Duodenal mucosa (tissue), 2 donors: ENCODE measurements around the gene NEUROD4.

Source experiments
- H3K27ac ChIP-seq: one replicate; pipeline ENCODE4 v1.7.0; 2013; ENCODE audit warnings: low read depth, low read length
- H3K27me3 ChIP-seq, 2 donors: one replicate each; pipeline ENCODE4 v1.7.0; 2013; ENCODE audit warnings: low read length in 2 of 2, control low read depth in 1 of 2; ENCODE audit not compliant: insufficient read depth in 2 of 2, control insufficient read depth in 1 of 2
- H3K36me3 ChIP-seq, 2 donors: one replicate each; pipeline ENCODE4 v1.7.0; 2013; ENCODE audit warnings: low read length in 2 of 2, control low read depth in 1 of 2; ENCODE audit not compliant: insufficient read depth in 2 of 2, control insufficient read depth in 1 of 2
- H3K4me1 ChIP-seq, 2 donors: one replicate each; pipeline ENCODE4 v1.7.0; 2013; ENCODE audit warnings: low read length in 2 of 2, control low read depth in 1 of 2; ENCODE audit not compliant: insufficient read depth in 2 of 2, control insufficient read depth in 1 of 2
- H3K4me3 ChIP-seq, 2 donors: one replicate each; pipeline ENCODE4 v1.7.0; 2013; ENCODE audit warnings: low read length in 2 of 2, low read depth in 1 of 2
- H3K9ac ChIP-seq, 2 donors: one replicate each; pipeline ENCODE4 v1.7.0; 2013; ENCODE audit warnings: low read length in 2 of 2, low read depth in 1 of 2
- H3K9me3 ChIP-seq, 2 donors: one replicate each; pipeline ENCODE4 v1.7.0; 2013; ENCODE audit warnings: low read length in 2 of 2, control low read depth in 1 of 2; ENCODE audit not compliant: control insufficient read depth in 1 of 2

The NEUROD4 gene, protein sequence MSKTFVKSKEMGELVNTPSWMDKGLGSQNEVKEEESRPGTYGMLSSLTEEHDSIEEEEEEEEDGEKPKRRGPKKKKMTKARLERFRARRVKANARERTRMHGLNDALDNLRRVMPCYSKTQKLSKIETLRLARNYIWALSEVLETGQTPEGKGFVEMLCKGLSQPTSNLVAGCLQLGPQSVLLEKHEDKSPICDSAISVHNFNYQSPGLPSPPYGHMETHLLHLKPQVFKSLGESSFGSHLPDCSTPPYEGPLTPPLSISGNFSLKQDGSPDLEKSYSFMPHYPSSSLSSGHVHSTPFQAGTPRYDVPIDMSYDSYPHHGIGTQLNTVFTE

DNA sequence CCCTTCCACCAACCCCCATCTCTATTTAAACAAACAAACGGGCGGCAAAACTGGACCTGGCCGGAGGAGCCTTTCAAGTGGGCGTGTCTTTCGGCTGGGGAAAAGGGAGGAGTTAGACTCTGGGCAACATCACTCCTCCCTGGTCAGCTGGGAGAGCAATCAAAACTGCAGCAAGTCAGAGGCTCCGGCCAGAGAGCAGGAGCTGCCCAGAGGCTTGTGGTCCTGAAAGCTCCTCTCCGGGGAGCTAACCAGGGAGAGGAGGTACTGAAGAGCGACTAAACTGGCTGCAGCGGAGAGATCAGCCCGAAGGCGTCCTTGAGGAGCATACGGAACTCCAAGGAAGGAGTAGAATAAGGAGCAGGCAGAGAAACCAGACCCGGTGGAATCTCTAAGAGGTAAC is at the start of gene NEUROD4:
TSS of gene NEUROD4 (plus strand) at position 191 of the 400 bp plus-strand sequence. CDS start 6,466 bp downstream, outside the sequence.
- H3K27ac ChIP-seq = no peak within 1 kb of the TSS
- H3K9ac ChIP-seq = no peak within 1 kb of the TSS
- H3K9me3 ChIP-seq = no peaks in the 10 kb centered on the region
- H3K27me3 ChIP-seq = peaks cover 0 to 8% of the 10 kb centered on the region in 2 donors
- no peak within 1 kb of the TSS for H3K4me3 ChIP-seq
- no peaks in the 10 kb centered on the region for H3K36me3 ChIP-seq
- H3K4me1 ChIP-seq = no peaks in the 10 kb centered on the region

DNA sequence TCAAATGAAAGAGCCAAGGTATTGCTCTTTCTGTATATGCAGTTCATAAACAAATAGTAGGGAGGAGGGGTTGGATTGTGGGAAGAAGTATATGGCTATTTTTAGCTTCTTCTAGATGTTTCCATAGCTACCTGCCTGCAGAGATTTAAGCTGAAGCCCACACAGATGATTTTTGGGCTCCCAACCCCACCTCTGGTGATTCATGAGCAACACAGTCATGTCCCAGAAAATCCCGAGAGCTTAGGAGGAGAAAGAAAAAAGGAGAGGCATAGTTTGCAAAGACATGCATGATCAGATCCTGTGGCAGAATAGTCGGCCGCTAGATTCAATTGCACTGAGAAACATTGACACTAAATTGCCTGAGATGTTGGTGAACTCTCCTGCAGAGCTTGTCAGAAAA is 49.0 kb upstream of the NEUROD4 start:
- Histone ChIP-seq H3K9ac (no peak overlapping the region), H3K4me3 (no peak overlapping the region), H3K27me3 (no peaks in the 10 kb centered on the region), H3K36me3 (no peaks in the 10 kb centered on the region), H3K4me1 (peaks cover 0 to under 1% of the 10 kb centered on the region in 2 donors), H3K27ac (no peak overlapping the region), H3K9me3 (no peaks in the 10 kb centered on the region)

DNA sequence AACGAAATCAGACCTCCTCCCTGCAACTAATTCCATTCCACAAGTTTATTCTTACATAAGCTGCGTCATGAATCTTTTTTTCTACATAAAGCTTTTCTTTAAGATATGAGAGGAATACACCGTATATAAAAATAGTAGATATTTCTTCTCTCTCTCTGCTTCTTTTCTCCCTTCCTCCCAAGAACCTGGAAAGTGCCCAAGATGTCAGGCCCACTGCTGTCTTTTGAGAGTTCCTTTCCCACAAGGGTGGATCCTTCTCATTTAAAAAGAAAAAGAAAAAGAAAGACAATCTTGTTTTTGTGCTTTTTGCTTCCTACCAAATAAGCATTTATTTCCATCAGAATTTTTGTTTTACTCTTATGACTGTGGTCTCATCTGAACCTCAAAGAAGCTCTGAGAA is 46.2 kb upstream of the NEUROD4 start:
- Histone ChIP-seq H3K9ac (no peak overlapping the region), H3K4me1 (peaks cover 0 to 7% of the 10 kb centered on the region in 2 donors)

DNA sequence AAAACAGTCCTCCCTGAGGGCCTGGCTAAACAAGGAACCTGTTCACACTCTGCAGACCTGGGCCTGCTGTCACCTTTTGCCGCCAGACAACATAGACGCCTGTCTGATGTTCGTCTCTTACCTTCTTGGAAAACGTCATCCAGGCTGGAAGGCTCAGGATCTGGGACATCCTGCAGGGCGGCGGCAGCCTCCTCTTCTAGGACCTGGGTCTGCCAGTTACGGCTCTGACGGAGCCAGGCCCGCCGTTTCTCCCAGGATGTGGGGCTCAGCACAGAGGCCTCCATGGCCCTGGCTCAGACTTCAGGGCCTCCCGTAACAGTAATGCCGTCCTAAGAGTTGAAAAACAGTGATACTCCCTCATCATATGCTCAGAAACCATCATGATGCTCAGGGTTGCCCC is 45.5 kb upstream of the NEUROD4 start:
- H3K9ac ChIP-seq = no peak overlapping the region
- H3K4me1 ChIP-seq = peaks cover 0 to 7% of the 10 kb centered on the region in 2 donors
- H3K36me3 ChIP-seq = no peaks in the 10 kb centered on the region
- no peaks in the 10 kb centered on the region for H3K9me3 ChIP-seq
- no peak overlapping the region for H3K4me3 ChIP-seq
- no peaks in the 10 kb centered on the region for H3K27me3 ChIP-seq
- no peak overlapping the region for H3K27ac ChIP-seq

More for the DNA sequence above, 46.2 kb upstream of the NEUROD4 start:
- Histone ChIP-seq H3K27ac (no peak overlapping the region), H3K9me3 (no peaks in the 10 kb centered on the region), H3K27me3 (no peaks in the 10 kb centered on the region), H3K36me3 (no peaks in the 10 kb centered on the region), H3K4me3 (no peak overlapping the region)

DNA sequence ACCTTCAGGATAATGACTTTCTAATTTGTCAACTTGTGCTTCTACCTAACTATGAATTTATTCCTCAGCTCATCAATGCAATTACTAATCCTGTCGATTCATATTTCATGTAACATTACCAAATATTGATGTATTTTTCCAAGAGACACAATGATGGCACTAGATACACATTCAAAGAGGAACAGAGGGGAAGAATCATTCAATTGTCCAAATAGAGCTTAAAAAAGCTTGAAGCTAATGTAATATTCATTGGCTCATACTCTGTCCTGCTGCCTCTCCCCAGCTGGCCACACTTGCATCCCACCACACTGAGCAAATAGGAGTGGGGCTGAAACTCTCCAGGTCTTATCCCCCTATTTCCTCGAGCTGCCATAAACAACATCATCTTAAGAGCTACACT is 44.5 kb upstream of the NEUROD4 start:
- no peaks in the 10 kb centered on the region for H3K27me3 ChIP-seq
- H3K36me3 ChIP-seq = no peaks in the 10 kb centered on the region
- H3K27ac ChIP-seq = no peak overlapping the region
- no peak overlapping the region for H3K4me3 ChIP-seq
- peaks cover 0 to 7% of the 10 kb centered on the region in 2 donors for H3K4me1 ChIP-seq
- H3K9ac ChIP-seq = no peak overlapping the region
- no peaks in the 10 kb centered on the region for H3K9me3 ChIP-seq

DNA sequence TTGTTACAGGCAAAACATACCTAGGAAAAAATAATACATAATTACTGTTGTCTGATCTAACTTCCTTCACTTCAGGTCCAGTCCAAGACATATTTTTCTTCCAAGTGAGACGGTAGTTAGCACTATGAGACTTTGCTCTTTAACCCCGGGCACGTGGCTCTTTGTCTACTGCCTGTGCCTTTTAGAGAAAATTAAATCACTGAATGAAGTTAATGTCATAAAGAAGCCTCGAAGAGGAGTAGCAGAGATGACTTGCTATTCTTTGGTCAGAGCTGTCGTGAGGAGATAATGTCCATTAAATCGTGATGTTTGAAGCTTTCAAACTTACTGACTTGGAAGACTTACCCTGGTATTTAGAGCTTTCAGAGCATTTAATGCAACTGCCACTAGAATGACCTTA is 43.9 kb upstream of the NEUROD4 start:
- Histone ChIP-seq H3K4me3 (no peak overlapping the region), H3K4me1 (peaks cover 0 to 7% of the 10 kb centered on the region in 2 donors), H3K27ac (no peak overlapping the region), H3K9me3 (no peaks in the 10 kb centered on the region), H3K9ac (no peak overlapping the region), H3K36me3 (no peaks in the 10 kb centered on the region), H3K27me3 (no peaks in the 10 kb centered on the region)

DNA sequence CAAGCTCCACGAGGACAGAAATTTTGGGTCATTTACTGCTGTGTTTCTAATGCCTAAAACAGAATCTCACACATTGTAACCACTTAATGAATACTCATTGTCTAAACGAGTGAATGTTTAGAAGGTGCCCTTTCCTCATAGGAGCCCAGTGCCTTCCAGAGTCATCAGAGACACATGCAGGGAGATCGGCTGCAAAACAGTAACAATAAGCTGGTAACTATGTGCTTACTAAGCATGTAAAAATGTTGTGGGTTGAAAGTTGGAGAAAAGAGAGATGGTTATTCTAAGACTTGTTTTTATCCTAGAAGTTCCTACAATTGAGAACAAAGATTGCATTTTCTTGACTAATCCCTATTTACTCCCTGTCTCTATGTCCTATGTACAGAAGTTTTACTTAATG is 42.6 kb upstream of the NEUROD4 start:
- Histone ChIP-seq H3K36me3 (no peaks in the 10 kb centered on the region), H3K9me3 (no peaks in the 10 kb centered on the region), H3K4me3 (no peak overlapping the region), H3K4me1 (peaks cover 0 to 7% of the 10 kb centered on the region in 2 donors), H3K27me3 (no peaks in the 10 kb centered on the region), H3K9ac (no peak overlapping the region), H3K27ac (no peak overlapping the region)

DNA sequence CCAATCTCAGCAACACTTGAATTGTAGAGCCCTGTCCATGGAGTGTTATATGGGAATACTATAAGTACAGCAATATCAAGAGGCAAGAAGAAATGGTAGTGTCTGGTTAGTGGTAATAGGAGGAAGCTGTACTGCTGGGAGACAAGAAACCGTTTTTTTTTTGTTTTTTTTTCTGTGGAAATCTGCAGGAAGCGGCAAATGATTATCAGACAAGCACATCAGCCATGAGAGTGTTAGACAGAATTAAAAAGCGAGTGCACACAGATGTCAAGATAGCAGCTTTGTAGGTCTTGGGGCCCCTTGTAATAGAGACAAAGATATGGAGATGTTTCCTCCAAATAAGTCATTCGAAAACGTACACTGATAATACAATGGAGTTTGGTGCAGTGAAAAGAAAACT is 41.9 kb upstream of the NEUROD4 start:
- Histone ChIP-seq H3K27me3 (no peaks in the 10 kb centered on the region), H3K9ac (no peak overlapping the region), H3K4me3 (no peak overlapping the region), H3K9me3 (no peaks in the 10 kb centered on the region), H3K36me3 (no peaks in the 10 kb centered on the region), H3K4me1 (peaks cover 0 to 7% of the 10 kb centered on the region in 2 donors), H3K27ac (no peak overlapping the region)

DNA sequence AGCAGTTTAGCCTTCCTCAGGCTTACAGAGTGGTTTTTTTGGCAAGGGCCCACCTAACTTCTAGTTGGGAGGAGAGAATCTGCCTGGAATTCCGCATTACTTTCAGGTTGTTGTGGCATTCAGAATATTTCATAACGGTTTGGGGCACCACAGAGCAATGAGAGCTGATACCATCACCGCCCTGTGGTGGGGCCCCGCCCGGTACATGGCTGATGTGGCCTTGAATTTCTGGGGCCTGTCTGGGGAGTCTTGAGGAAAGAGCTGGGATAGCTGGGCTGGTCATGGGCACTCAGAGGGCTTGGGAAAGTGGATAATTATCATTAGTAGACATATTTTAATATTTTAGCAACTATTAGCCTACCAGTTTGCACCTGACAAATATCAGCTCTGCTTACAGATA is 39.4 kb upstream of the NEUROD4 start:
- Histone ChIP-seq H3K9me3 (no peaks in the 10 kb centered on the region), H3K9ac (no peak overlapping the region), H3K27ac (no peak overlapping the region), H3K4me3 (no peak overlapping the region), H3K4me1 (peaks cover 0 to 7% of the 10 kb centered on the region in 2 donors), H3K36me3 (no peaks in the 10 kb centered on the region), H3K27me3 (no peaks in the 10 kb centered on the region)

DNA sequence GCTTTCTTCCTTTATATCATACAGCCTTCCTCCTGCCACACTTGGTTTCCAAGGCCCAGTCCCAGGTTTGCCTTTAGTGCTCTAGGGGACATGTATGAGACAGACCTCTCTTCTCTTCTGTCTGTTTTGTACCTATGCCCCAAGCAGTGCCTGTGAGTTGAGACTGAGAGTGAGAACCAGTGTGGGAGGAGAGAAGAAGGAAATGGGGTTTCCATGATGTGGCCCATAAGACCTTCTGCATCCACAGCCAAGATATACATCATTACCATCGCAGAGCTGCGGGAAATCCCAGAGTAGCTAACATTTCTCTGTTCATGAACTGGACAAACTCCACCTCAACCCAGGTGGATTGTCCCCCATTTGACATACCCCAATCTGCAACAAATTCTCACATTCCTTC is 38.0 kb upstream of the NEUROD4 start:
- no peaks in the 10 kb centered on the region for H3K27me3 ChIP-seq
- no peaks in the 10 kb centered on the region for H3K4me1 ChIP-seq
- H3K36me3 ChIP-seq = no peaks in the 10 kb centered on the region
- H3K27ac ChIP-seq = no peak overlapping the region
- no peak overlapping the region for H3K4me3 ChIP-seq
- H3K9me3 ChIP-seq = no peaks in the 10 kb centered on the region
- H3K9ac ChIP-seq = no peak overlapping the region
